Measurements from ENCODE around the gene KIF19. TPM values are rescaled to one million over a fixed set of nuclear protein-coding genes. Genes with fewer than 3 reads are reported as not detected.

KIF19 gene
- total RNA-seq, 1 experiment from 2014 or later, result 0.15 TPM

GRCh38 chr17:74359916-74360315, 33.9 kb downstream of the KIF19 start:
- ATAC-seq (no peak), DNase-seq (ENCODE audit: low read depth, low spot score) (no peak)
- Histone ChIP-seq H3K9me2 (ENCODE audit: insufficient read depth) (no peaks in the 10 kb centered on the region), H3K4me2 (ENCODE audit: low read length) (no peak overlapping the region), H3K27ac (ENCODE audit: low read depth, low read length) (no peak overlapping the region), H3K4me1 (ENCODE audit: control insufficient read depth in 1 of 2, insufficient read depth in 2 of 2, low read length in 2 of 2) (peaks cover 0 to 8% of the 10 kb centered on the region in 2 experiments; a peak in 1 of 4 replicates), H3K79me2 (ENCODE audit: insufficient read depth, low read length) (no peaks in the 10 kb centered on the region), H3K36me3 (ENCODE audit: control insufficient read depth in 1 of 2, insufficient read depth in 2 of 2, low read length in 2 of 2) (no peaks in the 10 kb centered on the region), H3K9ac (ENCODE audit: low read length) (no peak overlapping the region), H2AFZ (ENCODE audit: low read depth, low read length, poor library complexity, severe bottlenecking) (no peak overlapping the region), H3K4me3 (replicated peaks in 1 of 2; ENCODE audit: low read depth in 1 of 2, low read length in 2 of 2) (no peak overlapping the region), H4K20me1 (ENCODE audit: insufficient read depth) (no peaks in the 10 kb centered on the region), H3K27me3 (ENCODE audit: insufficient read depth, low read length) (no peaks in the 10 kb centered on the region), H3K9me3 (ENCODE audit: control insufficient read depth in 1 of 2, insufficient read depth in 1 of 2, low read depth in 1 of 2, low read length in 2 of 2) (no peaks in the 10 kb centered on the region)
- intact Hi-C loops (cut with micrococcal nuclease), result no loop called here
- BruUV-seq (replicated peaks), result no TSS peak
- ChIA-PET RAD21 (ENCODE audit: low non-redundant PET in 1 of 2, low total read pairs in 2 of 2, uncharacterized antibody in 2 of 2, unreplicated experiment in 2 of 2) (no interaction called here), POLR2A (no interaction called here), CTCF (interaction anchor here (1.6 to 5.6 kb wide), 4 partner anchors 8 to 60 kb away, joined by 6 to 32 read pairs (median 16); no protein-coding TSS in a partner anchor)
- no peak for TF ChIP-seq ZNF274 (IDR thresholded peaks at IDR 0.05; ENCODE audit: low read depth, low read length)
- no peak for TF ChIP-seq SIN3A (IDR thresholded peaks at IDR 0.05; ENCODE audit: low read depth)
- no peak for TF ChIP-seq SRF (IDR thresholded peaks at IDR 0.05; ENCODE audit: low read depth)
- no peak for TF ChIP-seq ATF3 (IDR thresholded peaks at IDR 0.05)
- TF ChIP-seq SP1 (IDR thresholded peaks at IDR 0.05; ENCODE audit: low read depth), result no peak
- TF ChIP-seq RAD21 (IDR thresholded peaks at IDR 0.05; ENCODE audit: low read depth), result no peak
- TF ChIP-seq CTCF (IDR thresholded peaks at IDR 0.05 in 2 of 3, conservative IDR thresholded peaks at IDR 0.05 in 1 of 3; ENCODE audit: borderline replicate concordance in 1 of 3, insufficient read depth in 1 of 3, low read depth in 2 of 3, low read length in 2 of 3), result no peak
- no peak for TF ChIP-seq ZBTB33 (IDR thresholded peaks at IDR 0.05; ENCODE audit: extremely low read depth, insufficient replicate concordance, low read length)
- TF ChIP-seq CBX3 (IDR thresholded peaks at IDR 0.05; ENCODE audit: low read depth), result no peak
- TF ChIP-seq YY1 (IDR thresholded peaks at IDR 0.05; ENCODE audit: extremely low read depth, insufficient replicate concordance, low read depth, low read length), result no peak
- TF ChIP-seq EZH2 (IDR thresholded peaks at IDR 0.05), result no peak
- TF ChIP-seq TCF7L2 (IDR thresholded peaks at IDR 0.05; ENCODE audit: borderline replicate concordance, extremely low read depth, insufficient read depth, insufficient read length), result no peak
- no peak for TF ChIP-seq ZFX (IDR thresholded peaks at IDR 0.05)
- no peak for TF ChIP-seq REST (IDR thresholded peaks at IDR 0.05; ENCODE audit: low read depth)
- no peak for TF ChIP-seq CEBPB (IDR thresholded peaks at IDR 0.05; ENCODE audit: low read depth)
- TF ChIP-seq EGR1 (IDR thresholded peaks at IDR 0.05; ENCODE audit: low read depth), result no peak
- TF ChIP-seq ELF1 (IDR thresholded peaks at IDR 0.05; ENCODE audit: borderline replicate concordance, low read depth), result no peak
- TF ChIP-seq POLR2AphosphoS5 (IDR thresholded peaks at IDR 0.05; ENCODE audit: low read depth, low read length), result no peak
